ENCODE measurements around the gene B4GALNT4. TPM values are rescaled to one million over a fixed set of nuclear protein-coding genes. Genes with fewer than 3 reads are reported as not detected.

Gene B4GALNT4
- total and polyA plus RNA-seq, 2 of the 4 experiments (the other 2 are of a cell fraction), result 5.2 to 38.6 TPM

DNA sequence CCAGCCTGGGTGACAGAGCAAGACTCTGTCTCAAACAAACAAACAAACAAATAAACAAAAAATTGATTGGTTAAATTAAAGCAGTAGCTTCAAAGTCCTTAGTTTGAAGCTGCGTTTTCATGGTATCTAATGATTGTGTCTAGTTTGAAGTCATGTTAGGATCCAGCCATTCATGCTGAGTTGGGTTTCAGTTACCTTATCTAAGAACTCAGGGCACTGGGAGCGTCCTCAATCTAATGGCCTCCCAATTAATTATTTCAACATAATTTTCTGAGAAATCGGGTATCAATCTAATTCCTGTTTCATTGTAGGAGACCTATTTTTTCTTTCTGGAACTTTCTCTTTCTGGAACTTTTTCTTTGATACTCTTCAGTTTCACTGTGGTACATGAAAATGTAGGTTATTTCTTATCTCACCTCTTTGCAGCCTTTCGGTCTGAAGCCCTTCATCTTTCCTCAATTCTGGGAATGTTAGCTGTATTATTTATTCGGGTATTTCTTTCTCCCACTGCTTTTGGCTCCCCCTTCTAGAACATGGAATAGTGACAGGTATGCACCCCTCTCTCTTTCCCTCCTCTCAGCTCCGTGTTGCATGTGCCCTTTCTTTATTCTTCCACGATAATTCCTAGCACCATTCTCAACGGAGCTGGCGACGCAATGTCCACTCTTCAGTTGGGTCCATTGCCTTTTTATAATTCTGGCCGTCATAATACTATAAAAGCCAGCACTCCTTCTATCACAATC, 24.3 kb upstream of the B4GALNT4 start:
- H3K36me3 ChIP-seq (ENCODE audit: control insufficient read depth, insufficient read depth, low read length), result no peaks in the 10 kb centered on the region
- H2BK120ac ChIP-seq (ENCODE audit: low read depth, low read length), result no peak overlapping the region
- no peaks in the 10 kb centered on the region for H3K4me1 ChIP-seq (ENCODE audit: control insufficient read depth, insufficient read depth, low read length)
- no peak for TF ChIP-seq CEBPB (IDR thresholded peaks at IDR 0.05; ENCODE audit: low read depth, low read length)
- no peak for TF ChIP-seq FOS (IDR thresholded peaks at IDR 0.05; ENCODE audit: low read depth, low read length)
- no peak for TF ChIP-seq CHD1 (IDR thresholded peaks at IDR 0.05; ENCODE audit: low read depth, low read length)
- no peak for TF ChIP-seq MAZ (IDR thresholded peaks at IDR 0.05; ENCODE audit: borderline replicate concordance, low read depth, low read length)
- no peak for TF ChIP-seq RFX5 (IDR thresholded peaks at IDR 0.05; ENCODE audit: low read depth, low read length)
- TF ChIP-seq BHLHE40 (IDR thresholded peaks at IDR 0.05; ENCODE audit: low read depth, low read length), result no peak
- TF ChIP-seq NFE2L2 (IDR thresholded peaks at IDR 0.05; ENCODE audit: low read depth, low read length), result no peak
- no peak overlapping the region for H3K14ac ChIP-seq (replicated peaks; ENCODE audit: low read depth, low read length)
- H3K27ac ChIP-seq (ENCODE audit: insufficient read depth, low read length), result no peak overlapping the region
- no peak overlapping the region for H2BK15ac ChIP-seq (ENCODE audit: low read depth, low read length)
- no peak overlapping the region for H2AFZ ChIP-seq (replicated peaks; ENCODE audit: low read length, poor library complexity)
- WGBS, 2 experiments (ENCODE audit: extremely low coverage in 2 of 2, insufficient read length in 1 of 2), result 79% methylated on average over 4 of the region's 11 CpGs; no CpG with 5 or more reads in 1 of the 2 experiments
- no peak overlapping the region for H4K5ac ChIP-seq (ENCODE audit: low read depth, low read length)
- DNase-seq, result no peak
- H3K27me3 ChIP-seq (ENCODE audit: control insufficient read depth, insufficient read depth, low read length), result peaks cover 5% of the 10 kb centered on the region; the same call in 1 of the 2 replicates
- no peak overlapping the region for H3K4ac ChIP-seq (ENCODE audit: low read depth, low read length)
- in situ Hi-C loops (cut with MboI; ENCODE audit: low sequenced_read_pairs) (no loop called here), dilution Hi-C loops (cut with HindIII; ENCODE audit: low sequenced_read_pairs, unreplicated experiment) (no loop called here), intact Hi-C loops (cut with micrococcal nuclease) (no loop called here)
- no peak overlapping the region for H3K18ac ChIP-seq (ENCODE audit: low read depth, low read length)
- ChIA-PET POLR2A (ENCODE audit: unreplicated experiment) (no interaction called here), CTCF (no interaction called here)
- no peak overlapping the region for H3K23ac ChIP-seq (ENCODE audit: low read depth, low read length)
- no peak overlapping the region for H2AK9ac ChIP-seq (replicated peaks; ENCODE audit: low read depth, low read length, poor library complexity)
- no peak overlapping the region for H3K4me2 ChIP-seq (ENCODE audit: low read depth, low read length)
- no peaks in the 10 kb centered on the region for H3K9me1 ChIP-seq (ENCODE audit: insufficient read depth, low read length)
- BruUV-seq (replicated peaks), result no TSS peak
- H3K79me1 ChIP-seq (ENCODE audit: low read depth in 1 of 2, low read length in 2 of 2), result no peaks in the 10 kb centered on the region
- H4K91ac ChIP-seq (ENCODE audit: insufficient read depth, low read depth, low read length), result no peak overlapping the region
- H3K4me3 ChIP-seq (ENCODE audit: insufficient read depth, low read depth, low read length), result no peak overlapping the region
- no peaks in the 10 kb centered on the region for H4K20me1 ChIP-seq (ENCODE audit: insufficient read depth, low read length)
- no peak overlapping the region for H2AK5ac ChIP-seq (ENCODE audit: low read depth, low read length)
- no peak overlapping the region for H2BK5ac ChIP-seq (ENCODE audit: low read depth, low read length, poor library complexity, severe bottlenecking)
- H2BK20ac ChIP-seq (ENCODE audit: low read depth, low read length), result no peak overlapping the region
- no peak overlapping the region for H3K9ac ChIP-seq (ENCODE audit: low read depth, low read length)
- no peaks in the 10 kb centered on the region for H3K9me3 ChIP-seq (ENCODE audit: control insufficient read depth, insufficient read depth, low read length)
- ATAC-seq (ENCODE audit: low read depth), result no peak
- no peak overlapping the region for H4K8ac ChIP-seq (ENCODE audit: low read depth in 2 of 2, low read length in 2 of 2)
- H3K56ac ChIP-seq (ENCODE audit: extremely low read depth, insufficient read depth, low read length), result no peak overlapping the region
